Esophagus squamous epithelium (tissue), 5 donors: ENCODE data around the gene ZNRF3. TPM values are rescaled to one million over a fixed set of nuclear protein-coding genes. Genes with fewer than 3 reads are reported as not detected.

Experiments used
- DNase-seq: peaks from one replicate; lab custom pipeline; 2025; lab: John Stamatoyannopoulos, UW
- H3K27ac ChIP-seq, 4 donors: fragments of 200-600 bp; sonication (generic); one replicate each; pipeline ENCODE4 v1.5.1; 2016 to 2019; ENCODE audit warnings: mild to moderate bottlenecking in 1 of 4
- H3K27me3 ChIP-seq, 4 donors: fragments of 200-600 bp; sonication (generic); 1 replicate in 3 of 4; 2 replicates in 1 of 4; pipeline versions ENCODE4 v1.5.1 to v1.6.0; 2017 to 2021; ENCODE audit warnings: antibody characterized with exemption in 1 of 4
- H3K36me3 ChIP-seq, 3 donors: fragments of 200-600 bp; sonication (generic); one replicate each; pipeline ENCODE4 v1.5.1; 2016 to 2019
- H3K4me1 ChIP-seq, 3 donors: fragments of 200-600 bp; sonication (generic); one replicate each; pipeline ENCODE4 v1.5.1; 2017 to 2019
- H3K4me3 ChIP-seq, 4 donors: fragments of 200-600 bp; sonication (generic); 1 replicate in 3 of 4; 2 replicates in 1 of 4; pipeline ENCODE4 v1.5.1; 2016 to 2019; ENCODE audit warnings: mild to moderate bottlenecking in 2 of 4, moderate library complexity in 1 of 4
- H3K9me3 ChIP-seq, 3 donors: fragments of 200-600 bp; sonication (generic); one replicate each; pipeline ENCODE4 v1.5.1; 2016 to 2019
- POLR2A ChIP-seq, 4 donors: fragments of 450-650 bp; IDR thresholded peaks; one replicate each; pipeline ENCODE4 v1.6.1; 2017; ENCODE audit warnings: antibody characterized with exemption in 4 of 4, mild to moderate bottlenecking in 4 of 4, moderate library complexity in 3 of 4
- WGBS, 2 donors: methylation state at CpG; one replicate each; pipeline ENCODE4 v1.1.5; 2018; 5-methylcytosine and 5-hydroxymethylcytosine counted together
- intact Hi-C: fragments of 100-400 bp; cut with DNase I; formaldehyde crosslinking; loops from one replicate; pipeline ENCODE4 v1.15.0; 2022
- total RNA-seq, 4 donors: library from RNA; depleted of rRNA; stranded (reverse); fragments of >200 nt; gene quantifications; one replicate each; pipeline ENCODE4 v1.1.0, GENCODE V29; 2016
- TF ChIP-seq, protein P1 (sequence below), 6 experiments: fragments of 450-650 bp in 4 of 6; fragments of 200-600 bp in 2 of 6; sonication (generic) in 2 of 6; IDR thresholded peaks; one replicate each; pipeline ENCODE4 v1.5.1; 2016 to 2019; ENCODE audit warnings: antibody characterized with exemption in 6 of 6, mild to moderate bottlenecking in 4 of 6, moderate library complexity in 4 of 6
- donor health status: DM: yes; HTN: yes; CAD: no.

Gene ZNRF3
- total RNA-seq, 4 donors from 2014 or later: 6.6 to 10.9 (median 7.2) TPM

DNA sequence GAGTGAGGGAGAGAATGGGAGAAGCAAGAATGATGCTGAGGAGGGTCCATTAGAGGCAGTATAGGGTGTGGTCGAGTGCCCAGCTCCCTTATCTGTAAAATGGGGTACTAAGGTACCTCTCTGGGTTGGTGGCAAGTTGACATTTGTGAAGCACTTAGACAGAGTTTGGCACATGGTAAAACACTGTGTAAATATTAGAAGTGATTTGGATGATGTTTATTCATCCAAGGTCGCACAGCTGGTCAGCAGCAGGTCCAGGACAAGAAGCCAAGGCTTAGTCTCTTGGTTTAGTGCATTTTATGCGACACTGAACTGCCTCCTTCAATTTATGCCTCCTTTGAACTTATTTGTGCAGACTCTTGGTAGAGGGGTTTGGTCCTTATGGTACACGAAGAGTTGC, 208.9 kb downstream of the ZNRF3 start:
- 60 to 74% methylated on average over 4 of the region's 4 CpGs for WGBS, 2 donors
- no peak for DNase-seq

DNA sequence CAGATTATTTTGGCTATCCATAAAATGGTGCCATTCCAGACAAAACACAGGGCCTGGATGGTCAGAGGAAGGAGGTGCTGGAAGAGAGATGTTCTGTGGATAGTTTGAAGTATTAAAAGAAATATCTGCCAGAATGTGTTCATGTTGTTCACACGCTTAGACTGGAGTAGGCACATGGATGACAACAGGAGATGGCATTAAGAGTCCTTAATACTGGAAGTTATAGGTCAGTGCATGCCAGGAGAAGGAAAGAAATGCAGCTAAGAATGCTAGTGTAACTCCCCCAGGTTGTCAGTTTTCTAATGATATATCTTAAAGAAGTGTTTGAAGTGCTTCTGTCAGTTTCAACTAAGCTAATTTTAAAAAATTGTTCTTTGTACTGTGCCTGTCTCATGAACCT, 209.7 kb downstream of the ZNRF3 start:
- intact Hi-C loops: no loop called here
- peaks cover 0 to 36% (median 13%) of the 10 kb centered on the region in 3 donors for H3K36me3 ChIP-seq
- peak overlapping the region in 3 of 4 donors; percentile 38 to 78 (median 66) for H3K27ac ChIP-seq
- WGBS, 2 donors: 70 to 72% methylated on average over 1 of the region's 1 CpG
- no peak for DNase-seq
- H3K27me3 ChIP-seq: no peaks in the 10 kb centered on the region
- peaks cover 0 to 52% (median 8%) of the 10 kb centered on the region in 3 donors for H3K4me1 ChIP-seq
- H3K4me3 ChIP-seq: no peak overlapping the region
- TF ChIP-seq, protein P1, sequence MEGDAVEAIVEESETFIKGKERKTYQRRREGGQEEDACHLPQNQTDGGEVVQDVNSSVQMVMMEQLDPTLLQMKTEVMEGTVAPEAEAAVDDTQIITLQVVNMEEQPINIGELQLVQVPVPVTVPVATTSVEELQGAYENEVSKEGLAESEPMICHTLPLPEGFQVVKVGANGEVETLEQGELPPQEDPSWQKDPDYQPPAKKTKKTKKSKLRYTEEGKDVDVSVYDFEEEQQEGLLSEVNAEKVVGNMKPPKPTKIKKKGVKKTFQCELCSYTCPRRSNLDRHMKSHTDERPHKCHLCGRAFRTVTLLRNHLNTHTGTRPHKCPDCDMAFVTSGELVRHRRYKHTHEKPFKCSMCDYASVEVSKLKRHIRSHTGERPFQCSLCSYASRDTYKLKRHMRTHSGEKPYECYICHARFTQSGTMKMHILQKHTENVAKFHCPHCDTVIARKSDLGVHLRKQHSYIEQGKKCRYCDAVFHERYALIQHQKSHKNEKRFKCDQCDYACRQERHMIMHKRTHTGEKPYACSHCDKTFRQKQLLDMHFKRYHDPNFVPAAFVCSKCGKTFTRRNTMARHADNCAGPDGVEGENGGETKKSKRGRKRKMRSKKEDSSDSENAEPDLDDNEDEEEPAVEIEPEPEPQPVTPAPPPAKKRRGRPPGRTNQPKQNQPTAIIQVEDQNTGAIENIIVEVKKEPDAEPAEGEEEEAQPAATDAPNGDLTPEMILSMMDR (IDR thresholded peaks at IDR 0.05): no peak
- no peak for TF ChIP-seq POLR2A (IDR thresholded peaks at IDR 0.05)
- no peaks in the 10 kb centered on the region for H3K9me3 ChIP-seq

More for the DNA sequence above, 208.9 kb downstream of the ZNRF3 start:
- Histone ChIP-seq H3K36me3 (peaks cover 0 to 28% (median 13%) of the 10 kb centered on the region in 3 donors), H3K4me3 (no peak overlapping the region), H3K9me3 (no peaks in the 10 kb centered on the region), H3K4me1 (peaks cover 0 to 52% (median 8%) of the 10 kb centered on the region in 3 donors), H3K27me3 (no peaks in the 10 kb centered on the region), H3K27ac (peak overlapping the region in 2 of 4 donors; percentile 15 to 26)
- intact Hi-C loops: no loop called here
- TF ChIP-seq, protein P1 (IDR thresholded peaks at IDR 0.05): no peak
- no peak for TF ChIP-seq POLR2A (IDR thresholded peaks at IDR 0.05)

DNA sequence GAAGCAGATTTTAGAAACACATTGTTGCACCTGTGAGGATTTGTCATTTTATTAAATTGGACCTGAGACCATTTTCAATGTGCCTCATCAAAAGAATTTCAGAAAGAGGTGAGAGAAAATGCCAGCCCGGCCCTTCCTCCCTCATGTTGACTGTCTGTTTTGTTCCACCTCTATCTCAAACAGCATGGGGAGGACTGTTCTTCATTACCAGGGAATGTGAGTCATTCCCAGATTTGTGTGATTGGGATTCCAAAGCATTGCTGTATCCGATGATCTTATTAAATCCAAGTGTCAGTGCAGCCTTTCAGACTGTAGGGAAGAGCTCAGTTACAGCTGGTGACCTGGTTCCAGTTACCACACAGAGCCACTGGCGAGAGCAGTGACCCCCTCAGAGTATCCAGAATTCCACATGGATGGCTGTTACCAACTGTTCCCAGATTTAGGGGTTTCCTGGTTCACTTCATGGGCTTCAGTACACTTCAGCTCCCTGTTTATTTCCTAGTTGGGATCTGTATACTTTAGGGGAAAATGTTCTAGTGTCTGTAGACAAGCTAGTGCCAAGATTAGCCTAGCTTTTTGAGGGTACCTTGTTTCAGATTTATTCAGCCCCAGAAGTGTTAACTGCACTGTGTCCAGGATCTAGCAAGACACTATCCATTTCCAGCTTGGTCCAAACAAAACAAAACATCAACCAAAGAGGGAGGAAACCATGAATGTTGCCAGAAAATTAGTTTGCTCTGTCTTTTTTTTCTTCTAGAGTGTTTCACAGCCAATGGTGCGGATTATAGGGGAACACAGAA, 210.3 kb downstream of the ZNRF3 start:
- WGBS, 2 donors: 50 to 66% methylated on average over 4 of the region's 4 CpGs
- no peak for TF ChIP-seq POLR2A (IDR thresholded peaks at IDR 0.05)
- TF ChIP-seq, protein P1 (IDR thresholded peaks at IDR 0.05): no peak
- no peak for DNase-seq
- intact Hi-C loops: no loop called here
- Histone ChIP-seq H3K4me1 (peaks cover 0 to 52% (median 8%) of the 10 kb centered on the region in 3 donors), H3K36me3 (peaks cover 0 to 42% (median 13%) of the 10 kb centered on the region in 3 donors), H3K27ac (peak overlapping the region in 3 of 4 donors; percentile 38 to 78 (median 66)), H3K4me3 (no peak overlapping the region), H3K27me3 (no peaks in the 10 kb centered on the region), H3K9me3 (no peaks in the 10 kb centered on the region)

GRCh38 chr22:29095459-29095858, 212.1 kb downstream of the ZNRF3 start:
- intact Hi-C loops: no loop called here
- Histone ChIP-seq H3K27ac (no peak overlapping the region), H3K4me3 (no peak overlapping the region), H3K36me3 (peaks cover 0 to 59% (median 13%) of the 10 kb centered on the region in 3 donors), H3K9me3 (no peaks in the 10 kb centered on the region), H3K27me3 (no peaks in the 10 kb centered on the region), H3K4me1 (peaks cover 0 to 36% (median 4%) of the 10 kb centered on the region in 3 donors)
- no peak for DNase-seq
- no peak for TF ChIP-seq POLR2A (IDR thresholded peaks at IDR 0.05)
- TF ChIP-seq, protein P1 (IDR thresholded peaks at IDR 0.05): no peak
- WGBS, 2 donors: 81 to 89% methylated on average over 2 of the region's 2 CpGs
